Gastrocnemius medialis (tissue), 4 donors: ENCODE data around the gene OR51L1.

ENCODE experiments used
- POLR2A ChIP-seq, 2 donors: fragments of 450-650 bp; IDR thresholded peaks; one replicate each; pipeline ENCODE4 v1.6.1; 2017; ENCODE audit warnings: antibody characterized with exemption in 2 of 2, mild to moderate bottlenecking in 2 of 2, moderate library complexity in 2 of 2
- TF ChIP-seq, protein P1 (sequence below), 5 experiments: fragments of 450-650 bp in 3 of 5; fragments of 200-600 bp in 2 of 5; sonication (generic) in 2 of 5; IDR thresholded peaks in 4 of 5; conservative IDR thresholded peaks in 1 of 5; 1 replicate in 4 of 5; 2 replicates in 1 of 5; pipeline ENCODE4 v1.5.1; 2016 to 2019; ENCODE audit warnings: antibody characterized with exemption in 5 of 5, mild to moderate bottlenecking in 3 of 5, moderate library complexity in 3 of 5

DNA sequence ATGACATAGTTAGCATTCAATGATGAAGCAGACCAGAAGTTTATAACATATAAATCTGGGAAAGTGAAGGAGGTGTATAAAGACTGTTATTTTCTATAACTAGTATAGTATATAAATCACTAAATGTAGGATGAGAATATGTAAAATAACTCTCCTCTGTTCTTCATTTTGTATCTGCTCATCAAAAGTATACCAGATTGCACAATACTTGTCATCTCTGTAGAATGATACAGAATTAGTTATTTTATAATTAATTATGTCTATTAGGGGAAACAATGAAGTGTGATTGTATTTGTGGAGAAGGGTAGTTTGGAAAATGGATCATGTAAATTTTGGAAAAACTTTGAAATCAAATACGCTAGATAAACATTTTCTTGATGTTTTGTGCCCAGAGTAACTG is 18.4 kb downstream of the OR51L1 start:
- TF ChIP-seq, protein P1, sequence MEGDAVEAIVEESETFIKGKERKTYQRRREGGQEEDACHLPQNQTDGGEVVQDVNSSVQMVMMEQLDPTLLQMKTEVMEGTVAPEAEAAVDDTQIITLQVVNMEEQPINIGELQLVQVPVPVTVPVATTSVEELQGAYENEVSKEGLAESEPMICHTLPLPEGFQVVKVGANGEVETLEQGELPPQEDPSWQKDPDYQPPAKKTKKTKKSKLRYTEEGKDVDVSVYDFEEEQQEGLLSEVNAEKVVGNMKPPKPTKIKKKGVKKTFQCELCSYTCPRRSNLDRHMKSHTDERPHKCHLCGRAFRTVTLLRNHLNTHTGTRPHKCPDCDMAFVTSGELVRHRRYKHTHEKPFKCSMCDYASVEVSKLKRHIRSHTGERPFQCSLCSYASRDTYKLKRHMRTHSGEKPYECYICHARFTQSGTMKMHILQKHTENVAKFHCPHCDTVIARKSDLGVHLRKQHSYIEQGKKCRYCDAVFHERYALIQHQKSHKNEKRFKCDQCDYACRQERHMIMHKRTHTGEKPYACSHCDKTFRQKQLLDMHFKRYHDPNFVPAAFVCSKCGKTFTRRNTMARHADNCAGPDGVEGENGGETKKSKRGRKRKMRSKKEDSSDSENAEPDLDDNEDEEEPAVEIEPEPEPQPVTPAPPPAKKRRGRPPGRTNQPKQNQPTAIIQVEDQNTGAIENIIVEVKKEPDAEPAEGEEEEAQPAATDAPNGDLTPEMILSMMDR (IDR thresholded peaks at IDR 0.05 in 4 of 5, conservative IDR thresholded peaks at IDR 0.05 in 1 of 5), result no peak
- TF ChIP-seq POLR2A (IDR thresholded peaks at IDR 0.05), result no peak
